CD4-positive, alpha-beta T cell treated with Interferon gamma for 1 hour (primary cell): ENCODE data around the gene NAT9.

ENCODE experiments used
- DNase-seq: peaks from one replicate; pipeline ENCODE4 v3.0.0-alpha.2; 2020

The NAT9 gene, protein sequence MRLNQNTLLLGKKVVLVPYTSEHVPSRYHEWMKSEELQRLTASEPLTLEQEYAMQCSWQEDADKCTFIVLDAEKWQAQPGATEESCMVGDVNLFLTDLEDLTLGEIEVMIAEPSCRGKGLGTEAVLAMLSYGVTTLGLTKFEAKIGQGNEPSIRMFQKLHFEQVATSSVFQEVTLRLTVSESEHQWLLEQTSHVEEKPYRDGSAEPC

DNA sequence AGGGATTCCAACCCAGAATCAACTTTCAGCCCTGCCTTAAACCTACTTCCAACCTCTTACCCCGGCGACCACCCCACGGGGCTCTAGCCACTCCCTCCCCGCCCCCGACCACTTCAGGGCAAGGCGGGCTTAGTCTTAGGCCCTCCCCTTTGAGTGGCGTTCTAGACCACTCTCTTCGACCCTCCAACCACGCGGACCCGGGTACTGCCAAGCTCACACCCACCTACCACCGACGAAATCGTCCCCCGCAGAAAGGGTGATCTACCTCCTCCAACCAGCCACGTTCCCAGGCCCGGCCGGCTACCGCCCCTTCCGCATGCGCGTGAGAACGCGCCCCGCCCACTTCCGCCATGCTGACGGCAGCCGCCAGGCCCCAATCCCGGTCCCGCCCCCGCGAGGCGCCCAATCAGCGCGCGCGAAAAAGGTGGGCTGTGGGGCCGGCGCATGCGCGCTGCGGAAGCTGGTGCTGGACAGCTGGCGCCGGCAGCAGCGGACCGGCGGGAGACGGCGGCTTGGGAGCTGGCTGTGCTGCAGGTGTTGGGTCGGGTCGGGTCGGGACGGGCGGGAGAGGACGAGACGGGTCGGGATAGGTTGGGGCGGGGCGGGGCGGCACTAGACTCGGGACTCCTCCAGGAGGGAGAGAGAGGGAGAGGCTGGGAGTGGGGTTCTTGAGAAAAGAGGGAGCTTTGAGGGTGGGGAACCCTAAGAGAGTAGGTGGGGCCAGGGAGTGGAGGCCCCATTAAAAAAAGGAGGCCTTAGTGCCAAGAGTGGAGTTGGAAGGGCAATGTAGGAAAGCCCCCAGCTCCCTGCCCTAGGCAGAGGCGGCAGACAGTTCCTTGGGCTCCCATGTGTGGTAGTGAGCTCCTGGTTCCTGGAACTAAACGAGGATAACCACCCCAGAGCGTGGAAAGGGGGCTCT, at the start of gene NAT9:
Gene NAT9 (minus strand): TSS at position 302 of the 919 bp plus-strand sequence. CDS start 647 bp downstream, outside the sequence.
- DNase-seq: peak; percentile 97

DNA sequence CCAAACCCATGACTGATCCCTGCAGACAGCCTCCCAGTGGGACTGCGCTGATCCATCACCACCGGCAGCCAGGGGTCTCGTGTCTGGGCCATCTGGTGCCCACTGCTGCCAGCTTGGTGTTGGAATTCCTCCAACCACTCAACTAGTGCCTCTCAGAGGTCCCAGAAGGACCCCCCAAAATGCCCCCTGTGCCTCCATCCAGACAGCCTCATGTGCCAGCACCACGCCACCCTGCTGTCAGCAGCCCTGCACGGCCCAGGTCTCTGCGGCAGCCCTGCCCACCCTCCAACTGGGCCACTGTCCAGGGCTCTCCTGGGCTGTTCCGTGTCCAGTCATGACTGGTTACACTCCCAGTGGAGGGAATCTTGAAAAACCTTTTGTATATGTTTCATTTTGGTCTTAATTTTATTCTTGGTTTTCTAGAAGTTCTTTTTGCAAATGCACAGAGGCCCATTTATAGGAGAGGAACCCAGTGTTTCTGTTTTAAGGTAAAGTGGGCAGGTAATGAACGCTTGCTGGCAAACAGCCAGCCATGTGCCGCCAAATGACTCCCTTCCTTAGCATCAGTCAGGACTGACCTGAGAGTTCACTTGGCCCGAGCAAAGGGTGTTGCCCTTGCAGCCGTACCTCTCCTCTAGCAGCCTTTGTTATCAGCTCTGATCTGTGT, 48.9 kb upstream of the NAT9 start:
- DNase-seq: no peak

- DNase-seq: no peak
These were observed 46.8 kb upstream of the NAT9 start for GRCh38 chr17:74822939-74823367.

DNA sequence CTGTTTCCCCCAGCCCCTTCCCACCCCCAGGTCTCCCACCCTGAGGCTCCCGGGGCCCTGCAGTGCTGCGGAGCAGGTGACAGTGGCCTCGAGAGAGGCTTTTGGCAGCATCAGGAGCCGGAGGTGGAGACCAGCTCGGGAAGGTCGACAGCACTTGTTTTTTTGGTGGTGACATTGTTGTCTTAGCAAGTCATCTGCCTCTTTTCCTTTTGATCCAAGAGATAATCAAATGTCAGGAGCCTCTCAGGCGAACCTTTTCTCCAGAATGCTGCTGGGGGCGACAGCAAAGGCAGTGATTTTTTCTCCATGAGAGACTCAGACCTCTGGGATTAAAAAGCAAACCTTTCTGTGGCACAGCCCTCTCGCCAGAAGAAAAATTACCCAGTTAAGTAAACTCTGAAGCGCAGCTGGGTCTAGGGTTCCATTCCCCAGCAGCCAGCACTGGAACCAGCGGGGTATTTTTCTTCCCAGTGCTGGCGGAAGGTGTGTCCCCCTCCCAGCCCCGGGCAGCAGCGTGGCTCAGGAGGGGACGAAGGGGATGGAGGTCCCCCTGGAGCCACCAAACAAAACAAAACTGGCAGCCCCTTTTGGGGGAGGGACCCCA, 46.3 kb upstream of the NAT9 start:
- DNase-seq: no peak

- DNase-seq: no peak
These were observed 45.6 kb upstream of the NAT9 start for GRCh38 chr17:74821655-74822334.

GRCh38 chr17:74819801-74820436, 43.8 kb upstream of the NAT9 start:
- DNase-seq: no peak

DNA sequence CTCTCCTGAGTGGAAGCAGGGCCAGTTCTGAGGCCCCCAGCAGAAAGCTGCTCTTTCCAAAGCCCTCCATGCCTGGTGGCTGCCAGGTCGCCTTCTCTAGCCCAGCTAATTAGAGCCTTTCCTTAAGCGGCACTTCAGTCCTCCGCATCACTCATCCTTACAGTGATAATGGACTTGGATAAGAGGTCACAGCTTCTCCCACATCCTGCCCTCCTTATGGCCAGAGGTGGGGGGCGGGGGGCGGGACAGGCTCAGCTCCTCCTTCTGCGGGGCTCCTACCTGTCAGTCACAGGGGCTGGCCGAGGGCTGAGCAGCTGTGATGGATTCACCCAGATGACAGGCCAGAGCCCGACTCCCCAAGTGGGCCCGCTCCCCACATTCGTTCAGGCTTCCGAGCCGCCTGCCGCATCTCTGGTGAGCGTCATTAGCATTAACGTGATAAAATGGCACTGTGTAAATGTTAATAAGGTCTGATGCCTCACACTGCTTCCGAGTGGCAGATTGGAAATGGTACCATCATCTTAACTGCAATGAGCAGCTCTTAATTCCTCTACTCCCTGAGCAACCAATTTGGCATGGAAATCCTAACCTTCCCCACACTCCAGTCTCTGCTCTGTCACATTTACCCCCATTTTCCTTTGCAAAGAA, 42.3 kb upstream of the NAT9 start:
- no peak for DNase-seq

DNA sequence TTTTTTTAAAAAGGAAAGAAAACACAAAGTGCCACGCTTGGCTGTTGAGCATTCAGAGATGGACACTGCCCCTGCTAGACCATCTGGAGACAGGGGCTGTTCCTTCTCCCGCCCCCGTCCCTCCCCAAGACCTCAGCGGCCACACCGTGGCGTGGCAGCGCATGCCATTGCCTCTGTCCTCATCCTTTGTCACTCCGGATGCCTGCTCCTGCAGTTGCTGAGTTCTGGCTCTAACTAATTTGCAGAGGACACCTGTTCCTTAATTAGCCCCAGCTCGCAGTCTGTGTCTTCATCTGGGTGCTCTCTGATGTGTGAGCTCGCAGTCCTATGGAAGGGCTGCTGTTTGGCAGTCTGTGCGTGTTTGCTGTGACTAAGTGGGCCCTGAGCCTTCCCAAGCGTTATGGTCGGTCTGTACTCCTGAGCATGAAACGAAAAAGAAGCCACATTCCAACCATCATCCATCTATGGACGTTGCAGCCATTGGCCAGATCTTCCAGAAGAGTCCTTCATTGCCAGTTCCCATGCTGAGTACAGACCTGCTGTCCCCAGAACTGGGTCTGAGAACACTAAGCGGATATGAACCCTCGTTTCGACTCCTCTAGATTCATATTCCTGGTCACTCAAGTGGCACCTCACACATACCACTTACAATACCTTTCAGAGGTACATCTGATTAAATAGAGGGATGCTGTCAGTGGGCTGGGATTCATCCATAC, 40.9 kb upstream of the NAT9 start:
- DNase-seq: no peak

DNA sequence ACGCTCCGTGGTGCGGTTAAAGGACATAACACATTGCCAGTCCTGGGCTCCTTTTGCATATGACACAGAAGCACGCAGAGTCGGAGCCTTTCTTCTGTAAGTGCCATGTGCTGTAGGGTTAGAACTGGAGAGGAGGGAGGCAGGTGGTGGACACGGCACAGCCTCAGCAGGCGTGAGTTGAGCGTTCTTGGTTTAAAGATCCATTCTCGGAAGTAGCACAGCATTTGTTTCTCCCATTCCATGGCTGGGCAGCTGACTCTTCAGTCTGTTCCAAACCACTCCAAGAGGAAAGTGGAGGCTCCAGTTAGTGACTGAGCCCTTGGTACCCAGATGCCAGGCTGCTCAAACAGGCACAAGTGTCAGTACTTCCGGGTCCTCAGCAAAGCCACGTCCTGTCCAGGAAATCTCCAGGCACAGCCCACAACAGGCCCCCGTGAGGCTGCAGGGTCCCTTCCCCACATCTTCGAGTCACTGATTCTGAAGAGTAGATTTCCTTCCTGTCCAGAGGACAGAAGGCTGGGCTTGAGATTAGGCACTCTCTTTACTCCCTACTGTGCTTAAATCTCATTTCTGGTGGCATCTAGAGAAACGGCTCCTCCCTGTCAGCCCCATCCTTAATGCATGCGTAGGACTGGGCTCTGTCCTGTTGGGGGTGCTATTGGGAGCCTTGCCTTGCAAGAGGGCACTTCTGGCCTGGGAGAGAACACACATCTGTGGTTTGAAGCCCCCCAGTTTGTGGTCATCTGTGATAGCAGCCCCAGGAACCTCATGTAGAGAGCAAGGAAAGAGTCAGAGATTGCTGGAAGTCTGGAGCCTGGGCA, 39.6 kb upstream of the NAT9 start:
- DNase-seq: no peak

DNA sequence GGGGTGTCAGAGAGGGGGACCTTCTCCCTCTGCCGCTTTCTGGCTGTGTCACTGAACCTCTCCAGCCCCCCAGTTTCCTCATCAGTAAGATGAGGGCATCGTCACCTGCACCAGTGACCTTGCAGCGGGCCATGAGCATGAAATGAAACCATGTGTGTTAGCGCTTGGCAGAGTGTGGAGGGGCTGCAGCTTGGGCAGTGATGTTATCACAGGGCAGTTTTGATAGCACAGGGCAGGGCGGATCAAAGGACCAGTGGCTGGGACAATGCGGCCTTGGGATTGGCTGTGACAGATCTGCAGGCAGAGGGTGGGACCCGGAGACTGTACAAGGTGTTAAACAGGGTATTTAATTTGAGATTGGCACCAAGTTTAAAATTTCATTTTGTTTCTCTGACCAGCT, 38.9 kb upstream of the NAT9 start:
- no peak for DNase-seq

GRCh38 chr17:74814453-74814852, 38.3 kb upstream of the NAT9 start:
- DNase-seq: no peak

DNA sequence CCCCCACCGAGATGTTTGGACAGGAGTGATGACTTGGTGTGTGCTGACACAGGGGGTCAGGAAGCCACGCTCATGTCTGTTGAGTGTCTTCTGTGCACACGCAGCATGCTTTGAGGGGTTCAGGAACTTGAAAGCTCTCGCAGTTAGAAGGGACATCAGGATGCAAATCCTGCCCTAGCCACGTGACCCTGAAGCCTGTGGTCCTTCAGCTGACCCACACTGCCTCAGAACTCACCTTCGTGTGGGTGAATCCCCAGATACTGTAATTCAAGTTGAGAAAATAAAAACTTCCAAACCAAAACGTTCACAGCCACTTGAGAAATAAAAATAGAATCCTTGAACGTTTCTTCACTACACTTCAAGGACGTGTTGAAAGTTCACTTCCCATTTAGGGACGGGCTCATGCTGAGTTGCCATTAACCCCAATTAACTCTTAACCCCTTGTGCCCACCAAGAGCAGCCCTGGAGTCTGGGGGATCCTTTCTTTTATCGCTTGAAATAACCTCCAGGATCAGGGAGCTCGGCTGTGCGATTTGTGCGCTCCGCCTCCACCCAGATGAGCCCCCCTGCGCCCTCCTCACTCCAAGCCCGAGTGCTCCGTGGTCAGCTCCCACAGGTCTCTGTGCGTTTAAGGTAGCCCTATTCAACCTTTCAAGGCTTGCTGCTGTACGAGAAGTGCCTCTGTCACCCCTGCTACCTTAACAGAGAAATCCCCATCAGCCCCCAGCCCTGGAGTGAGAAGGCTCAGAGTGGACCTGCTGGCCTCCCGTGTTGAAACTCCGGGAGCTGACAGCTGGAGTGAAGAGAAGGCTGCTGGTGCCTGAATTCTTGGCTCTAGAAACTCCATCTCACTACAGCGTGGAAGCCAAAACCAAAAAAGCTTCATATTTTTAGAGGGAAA, 36.2 kb upstream of the NAT9 start:
- DNase-seq: no peak

- no peak for DNase-seq
These were observed 34.7 kb upstream of the NAT9 start for GRCh38 chr17:74810699-74811485.

DNA sequence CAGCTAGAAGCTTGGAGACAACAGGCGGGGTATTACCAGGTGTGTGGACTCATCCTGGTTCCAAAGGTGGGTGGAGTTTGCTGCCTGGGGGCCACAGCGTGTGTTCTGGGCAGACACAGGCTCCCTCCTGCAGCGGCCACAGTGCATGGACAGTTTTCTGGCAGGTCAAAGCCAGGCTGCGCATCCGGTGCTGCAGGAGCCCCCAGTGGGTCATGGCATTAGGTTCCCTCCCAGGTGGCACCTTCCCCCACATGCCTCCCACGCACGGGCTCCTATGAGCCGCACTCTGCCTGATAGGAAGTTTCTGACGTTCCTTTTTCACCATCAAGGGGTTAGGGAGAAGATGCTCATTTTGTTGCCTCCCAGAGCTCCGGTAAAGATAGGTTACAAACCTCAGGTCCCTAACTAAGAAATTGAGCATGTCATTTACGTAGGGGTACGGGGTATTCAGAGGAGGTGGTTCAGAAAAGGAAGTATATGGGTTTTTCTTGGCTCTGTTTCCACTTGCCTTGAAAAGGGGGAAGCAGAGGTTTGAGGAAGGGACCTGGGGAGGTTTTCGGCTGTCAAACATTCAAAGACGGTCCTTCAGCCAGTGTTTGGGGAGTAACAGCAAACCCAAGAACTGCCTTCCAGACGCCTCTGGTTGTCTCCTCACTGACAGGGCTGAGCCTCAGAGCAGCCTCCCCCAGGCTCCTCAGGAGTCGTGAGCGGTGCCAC, 32.7 kb upstream of the NAT9 start:
- DNase-seq: no peak

DNA sequence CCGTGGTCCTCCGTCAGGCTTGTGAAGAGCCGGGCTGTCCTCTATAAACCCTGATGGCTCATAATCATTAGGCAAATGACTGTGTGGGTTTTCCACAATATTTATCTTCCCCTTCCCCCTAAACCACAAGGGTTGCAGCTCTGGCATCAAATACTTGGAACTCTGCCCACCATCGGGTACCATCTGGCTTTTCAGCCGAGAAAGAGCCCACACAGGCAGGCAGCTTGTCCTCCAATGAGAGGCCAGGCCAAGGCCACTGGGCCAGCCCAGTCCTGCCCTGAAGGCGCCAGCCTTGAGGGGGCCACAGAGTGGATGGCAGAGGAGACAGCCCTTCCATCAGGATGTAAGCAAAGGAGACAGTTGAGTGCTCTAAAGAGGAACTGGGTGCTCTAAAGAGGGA, 31.8 kb upstream of the NAT9 start:
- DNase-seq: no peak

DNA sequence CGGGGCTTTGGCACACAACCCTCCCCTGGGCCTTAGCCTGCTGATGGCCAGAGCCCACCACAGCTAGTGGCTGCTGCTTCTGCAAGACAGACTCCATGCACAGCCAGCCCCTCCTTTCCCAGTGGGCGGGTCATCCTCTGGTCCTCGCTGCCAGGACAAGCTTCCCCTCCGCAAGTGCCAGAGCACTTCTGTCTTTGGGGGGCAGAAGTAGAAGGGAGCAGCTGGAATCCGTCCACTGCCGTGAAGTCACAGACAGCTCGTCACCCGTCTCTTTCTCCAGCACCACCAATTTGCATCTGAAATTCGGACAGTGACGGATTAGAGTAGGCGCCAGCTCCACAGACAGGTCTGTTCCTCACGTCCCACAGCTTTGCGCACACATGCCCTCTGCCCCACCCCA, 31.3 kb upstream of the NAT9 start:
- DNase-seq: no peak

DNA sequence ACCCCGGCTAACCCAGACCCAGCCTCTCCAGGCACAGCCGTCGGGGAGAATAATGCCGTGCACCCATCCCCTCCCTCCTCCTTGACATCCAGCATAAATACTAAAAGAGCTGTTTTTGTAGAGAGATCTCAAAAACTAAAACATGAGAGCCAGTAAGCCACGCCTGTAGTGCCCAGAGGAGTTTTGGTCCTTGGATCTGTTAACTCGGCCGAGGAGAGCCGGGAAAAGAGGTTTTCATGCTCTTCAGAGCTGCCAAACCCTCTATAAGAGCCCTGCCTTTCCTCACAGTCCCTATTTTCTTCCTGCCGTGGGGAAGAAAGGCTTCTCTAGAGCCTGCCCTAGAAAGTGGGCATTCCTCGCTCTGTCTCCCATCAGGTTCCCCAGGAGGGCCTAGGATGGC, 30.2 kb upstream of the NAT9 start:
- DNase-seq: no peak
